H1 (cell line): Measurements from ENCODE around the gene TRAPPC12.

Source experiments
- CEBPB ChIP-seq: IDR thresholded peaks from 2 replicates; pipeline ENCODE4 v1.6.1; 2012; ENCODE audit warnings: low read depth, low read length
- CHD1 ChIP-seq: IDR thresholded peaks from 2 replicates; pipeline ENCODE4 v1.6.1; 2012; ENCODE audit warnings: low read depth, low read length, improper control_type of control experiment
- JUND ChIP-seq: IDR thresholded peaks from 2 replicates; pipeline ENCODE4 v1.6.1; 2011; ENCODE audit warnings: mild to moderate bottlenecking, improper control_type of control experiment, low read length
- RXRA ChIP-seq: IDR thresholded peaks from 2 replicates; pipeline ENCODE4 v1.6.1; 2011; ENCODE audit warnings: low read depth, mild to moderate bottlenecking, low read length, moderate library complexity; ENCODE audit not compliant: insufficient read depth
- TEAD4 ChIP-seq: IDR thresholded peaks from 2 replicates; pipeline ENCODE4 v1.6.1; 2012; ENCODE audit warnings: low read depth, low read length, inconsistent platforms, mixed read lengths
- TF ChIP-seq, protein P1 (sequence below): IDR thresholded peaks from 2 replicates; pipeline ENCODE4 v1.6.1; 2012; ENCODE audit warnings: inconsistent platforms
- TF ChIP-seq, protein P2 (sequence below): IDR thresholded peaks from 2 replicates; pipeline ENCODE4 v1.6.1; 2011; ENCODE audit warnings: low read depth, mild to moderate bottlenecking, low read length; ENCODE audit not compliant: insufficient read depth

DNA sequence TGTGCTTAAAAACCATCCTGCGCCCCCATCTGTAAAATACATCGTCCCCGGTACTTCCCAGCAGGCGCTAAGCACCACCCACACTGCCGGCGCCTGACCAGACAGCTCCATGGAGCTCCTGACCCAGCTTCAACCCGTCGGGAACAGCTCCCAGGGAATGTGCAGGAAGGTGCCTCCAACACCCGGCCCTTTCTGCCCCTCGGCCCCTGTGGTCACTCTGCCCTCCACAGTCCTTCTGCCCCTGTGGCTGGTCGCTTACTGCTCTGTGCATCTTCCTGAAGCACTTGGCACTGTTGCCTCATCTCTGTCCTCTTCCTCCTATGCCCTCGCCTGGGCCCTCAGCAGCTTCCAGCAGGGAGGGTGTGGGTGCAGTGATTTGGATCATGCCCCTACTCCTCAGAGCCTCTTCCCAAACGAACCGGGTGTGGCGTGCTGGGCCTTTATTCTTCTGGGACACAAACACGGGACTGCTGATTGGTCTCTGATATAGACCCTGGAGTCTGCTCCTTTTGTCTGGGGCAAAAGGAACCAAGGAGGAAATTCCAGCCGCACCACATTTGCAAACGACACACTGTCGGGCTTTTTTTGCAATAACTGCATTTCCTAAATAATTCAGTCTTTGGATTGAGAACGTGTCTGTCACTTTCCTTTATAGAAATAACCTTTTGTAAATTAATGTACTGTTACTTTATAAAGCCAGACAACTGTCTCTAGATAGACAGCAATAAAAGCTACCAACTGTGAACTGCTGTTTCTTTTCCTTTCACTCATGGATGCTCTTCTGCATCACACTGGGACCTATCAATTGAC lies 73.9 kb downstream of the TRAPPC12 start:
- no peak for TF ChIP-seq CHD1
- no peak for TF ChIP-seq RXRA
- TF ChIP-seq, protein P1, sequence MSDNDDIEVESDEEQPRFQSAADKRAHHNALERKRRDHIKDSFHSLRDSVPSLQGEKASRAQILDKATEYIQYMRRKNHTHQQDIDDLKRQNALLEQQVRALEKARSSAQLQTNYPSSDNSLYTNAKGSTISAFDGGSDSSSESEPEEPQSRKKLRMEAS, result no peak
- TF ChIP-seq TEAD4, result no peak
- no peak for TF ChIP-seq JUND
- TF ChIP-seq CEBPB, result no peak
- TF ChIP-seq, protein P2, sequence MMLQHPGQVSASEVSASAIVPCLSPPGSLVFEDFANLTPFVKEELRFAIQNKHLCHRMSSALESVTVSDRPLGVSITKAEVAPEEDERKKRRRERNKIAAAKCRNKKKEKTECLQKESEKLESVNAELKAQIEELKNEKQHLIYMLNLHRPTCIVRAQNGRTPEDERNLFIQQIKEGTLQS, result no peak
